Karpas-422 (cell line): ENCODE measurements around the gene TBC1D4. TPM values are rescaled to one million over a fixed set of nuclear protein-coding genes. Genes with fewer than 3 reads are reported as not detected.
"Not testable (repeated sequence)": the region's sequence is repeated elsewhere in the genome, so short reads cannot be mapped to it uniquely, and the experiment has no call there.

Source experiments
- DNase-seq: peaks from one replicate; pipeline ENCODE4 v3.0.0-alpha.2; 2015
- H2AFZ ChIP-seq: fragments of 200-600 bp; sonication (generic); 2 replicates; pipeline ENCODE4 v1.6.1; 2014; ENCODE audit warnings: antibody characterized with exemption, low read length, mixed read lengths
- H3K27ac ChIP-seq: fragments of 200-600 bp; sonication (generic); 2 replicates; pipeline ENCODE4 v1.5.1; 2014; ENCODE audit warnings: mild to moderate bottlenecking, low read length, moderate library complexity
- H3K27me3 ChIP-seq: fragments of 200-600 bp; sonication (generic); 2 replicates; pipeline ENCODE4 v1.6.1; 2014; ENCODE audit warnings: low read length, mixed read lengths
- H3K36me3 ChIP-seq: fragments of 200-600 bp; sonication (generic); 2 replicates; pipeline ENCODE4 v1.6.1; 2014; ENCODE audit warnings: low read length, mixed read lengths; ENCODE audit not compliant: insufficient read depth
- H3K4me1 ChIP-seq: fragments of 200-600 bp; sonication (generic); 2 replicates; pipeline ENCODE4 v1.6.1; 2014; ENCODE audit warnings: mild to moderate bottlenecking, low read length, mixed read lengths
- H3K4me2 ChIP-seq: fragments of 200-600 bp; sonication (generic); 2 replicates; pipeline ENCODE4 v1.6.1; 2014; ENCODE audit warnings: low read length, low read depth, mild to moderate bottlenecking; ENCODE audit not compliant: poor library complexity, severe bottlenecking
- H3K4me3 ChIP-seq: fragments of 200-600 bp; sonication (generic); 2 replicates; pipeline ENCODE4 v1.5.1; 2014; ENCODE audit warnings: mild to moderate bottlenecking, antibody characterized with exemption, low read length, mixed read lengths
- H3K79me2 ChIP-seq: fragments of 200-600 bp; sonication (generic); 2 replicates; pipeline ENCODE4 v1.6.1; 2014; ENCODE audit warnings: mild to moderate bottlenecking, low read length, mixed read lengths
- H3K9ac ChIP-seq: fragments of 200-600 bp; sonication (generic); 2 replicates; pipeline ENCODE4 v1.6.0; 2014; ENCODE audit warnings: low read length
- H3K9me2 ChIP-seq: fragments of 200-600 bp; sonication (generic), shearing (Covaris generic); replicated peaks from 2 replicates; pipeline ENCODE4 v1.6.0; 2014; ENCODE audit warnings: mild to moderate bottlenecking, low read length, moderate library complexity; ENCODE audit not compliant: insufficient read depth
- H3K9me3 ChIP-seq: fragments of 300-700, 200-600 bp; sonication (generic); 2 replicates; pipeline ENCODE4 v1.6.1; 2014; ENCODE audit warnings: low read length, mixed read lengths
- H4K20me1 ChIP-seq: fragments of 200-600 bp; sonication (generic); 2 replicates; pipeline ENCODE4 v1.6.1; 2014; ENCODE audit warnings: mild to moderate bottlenecking, antibody characterized with exemption, low read length, low read depth; ENCODE audit not compliant: insufficient read depth
- total RNA-seq: library from RNA; depleted of rRNA; stranded (reverse); fragments of >200 nt; shearing (Covaris generic); gene quantifications from 2 replicates; pipeline ENCODE4 v1.2.3, GENCODE V29; 2014; ENCODE audit warnings: low replicate concordance

The TBC1D4 gene
- total RNA-seq, 1 experiment from 2014 or later: 4.0 TPM

GRCh38 chr13:75316427-75316826 is 165.5 kb downstream of the TBC1D4 start:
- no peak overlapping the region for H2AFZ ChIP-seq
- H3K4me2 ChIP-seq: no peak overlapping the region
- no peaks in the 10 kb centered on the region for H3K79me2 ChIP-seq
- no peaks in the 10 kb centered on the region for H3K4me1 ChIP-seq
- H3K9me2 ChIP-seq: no peaks in the 10 kb centered on the region
- H3K4me3 ChIP-seq: no peak overlapping the region
- no peaks in the 10 kb centered on the region for H3K27me3 ChIP-seq
- no peaks in the 10 kb centered on the region for H4K20me1 ChIP-seq
- DNase-seq: no peak
- no peaks in the 10 kb centered on the region for H3K36me3 ChIP-seq
- no peaks in the 10 kb centered on the region for H3K9me3 ChIP-seq
- H3K27ac ChIP-seq: no peak overlapping the region
- no peak overlapping the region for H3K9ac ChIP-seq

- Histone ChIP-seq H3K9ac (no peak overlapping the region), H3K4me1 (no peaks in the 10 kb centered on the region), H3K27me3 (no peaks in the 10 kb centered on the region), H3K9me3 (no peaks in the 10 kb centered on the region), H3K36me3 (no peaks in the 10 kb centered on the region), H3K4me3 (no peak overlapping the region), H3K27ac (no peak overlapping the region), H2AFZ (no peak overlapping the region), H3K79me2 (no peaks in the 10 kb centered on the region), H4K20me1 (no peaks in the 10 kb centered on the region), H3K4me2 (no peak overlapping the region), H3K9me2 (no peaks in the 10 kb centered on the region)
- no peak for DNase-seq
Measured at GRCh38 chr13:75312884-75313520, 169.0 kb downstream of the TBC1D4 start.

GRCh38 chr13:75309981-75310580 is 171.9 kb downstream of the TBC1D4 start:
- no peak overlapping the region for H3K4me2 ChIP-seq
- no peaks in the 10 kb centered on the region for H3K4me1 ChIP-seq
- no peaks in the 10 kb centered on the region for H3K79me2 ChIP-seq
- no peaks in the 10 kb centered on the region for H3K9me3 ChIP-seq
- no peaks in the 10 kb centered on the region for H3K9me2 ChIP-seq
- no peaks in the 10 kb centered on the region for H3K36me3 ChIP-seq
- no peaks in the 10 kb centered on the region for H3K27me3 ChIP-seq
- no peak overlapping the region for H3K9ac ChIP-seq
- H3K4me3 ChIP-seq: no peak overlapping the region
- DNase-seq: no peak
- H3K27ac ChIP-seq: no peak overlapping the region
- no peaks in the 10 kb centered on the region for H4K20me1 ChIP-seq
- no peak overlapping the region for H2AFZ ChIP-seq

- DNase-seq: no peak
- no peaks in the 10 kb centered on the region for H4K20me1 ChIP-seq
- H3K4me3 ChIP-seq: no peak overlapping the region
- H3K4me2 ChIP-seq: no peak overlapping the region
- no peaks in the 10 kb centered on the region for H3K9me3 ChIP-seq
- H3K9me2 ChIP-seq: no peaks in the 10 kb centered on the region
- H3K4me1 ChIP-seq: no peaks in the 10 kb centered on the region
- no peak overlapping the region for H2AFZ ChIP-seq
- no peaks in the 10 kb centered on the region for H3K36me3 ChIP-seq
- no peak overlapping the region for H3K9ac ChIP-seq
- H3K27ac ChIP-seq: no peak overlapping the region
- no peaks in the 10 kb centered on the region for H3K27me3 ChIP-seq
- no peaks in the 10 kb centered on the region for H3K79me2 ChIP-seq
Measured at GRCh38 chr13:75308222-75308621, 173.7 kb downstream of the TBC1D4 start.

GRCh38 chr13:75307370-75307949 is 174.5 kb downstream of the TBC1D4 start:
- H3K79me2 ChIP-seq: no peaks in the 10 kb centered on the region
- no peaks in the 10 kb centered on the region for H3K9me2 ChIP-seq
- H3K4me1 ChIP-seq: no peaks in the 10 kb centered on the region
- no peaks in the 10 kb centered on the region for H4K20me1 ChIP-seq
- no peaks in the 10 kb centered on the region for H3K27me3 ChIP-seq
- no peaks in the 10 kb centered on the region for H3K36me3 ChIP-seq
- H3K4me2 ChIP-seq: no peak overlapping the region
- H3K9me3 ChIP-seq: no peaks in the 10 kb centered on the region
- H2AFZ ChIP-seq: no peak overlapping the region
- no peak overlapping the region for H3K27ac ChIP-seq
- no peak for DNase-seq
- H3K4me3 ChIP-seq: no peak overlapping the region
- H3K9ac ChIP-seq: no peak overlapping the region

- not testable (repeated sequence) for H3K9me3 ChIP-seq, DNase-seq, H3K36me3 ChIP-seq, H3K9me2 ChIP-seq, H2AFZ ChIP-seq, H3K4me3 ChIP-seq, H3K27me3 ChIP-seq, H4K20me1 ChIP-seq, H3K79me2 ChIP-seq, H3K4me1 ChIP-seq, H3K4me2 ChIP-seq, H3K9ac ChIP-seq, H3K27ac ChIP-seq
Measured at GRCh38 chr13:75306967-75307366, 175.0 kb downstream of the TBC1D4 start.

- Histone ChIP-seq H4K20me1 (no peaks in the 10 kb centered on the region), H3K79me2 (no peaks in the 10 kb centered on the region), H3K4me1 (no peaks in the 10 kb centered on the region), H3K9ac (no peak overlapping the region), H3K9me2 (no peaks in the 10 kb centered on the region), H3K27me3 (no peaks in the 10 kb centered on the region), H3K9me3 (no peaks in the 10 kb centered on the region), H3K36me3 (no peaks in the 10 kb centered on the region), H3K4me2 (no peak overlapping the region), H3K4me3 (no peak overlapping the region), H3K27ac (no peak overlapping the region), H2AFZ (no peak overlapping the region)
- no peak for DNase-seq
Measured at GRCh38 chr13:75305059-75305458, 176.9 kb downstream of the TBC1D4 start.

- Histone ChIP-seq H2AFZ (no peak overlapping the region), H3K27me3 (no peaks in the 10 kb centered on the region), H3K4me1 (no peaks in the 10 kb centered on the region), H3K4me3 (no peak overlapping the region), H3K9me2 (no peaks in the 10 kb centered on the region), H3K36me3 (no peaks in the 10 kb centered on the region), H3K9me3 (no peaks in the 10 kb centered on the region), H3K4me2 (no peak overlapping the region), H3K9ac (no peak overlapping the region), H3K79me2 (no peaks in the 10 kb centered on the region), H3K27ac (no peak overlapping the region), H4K20me1 (no peaks in the 10 kb centered on the region)
- no peak for DNase-seq
Measured at GRCh38 chr13:75303263-75303662, 178.7 kb downstream of the TBC1D4 start.
